Caco-2 (cell line): ENCODE measurements around the gene TTC9. TPM values are rescaled to one million over a fixed set of nuclear protein-coding genes. Genes with fewer than 3 reads are reported as not detected.

Experiments
- BruUV-seq: library from RNA; stranded (reverse); fragments of 400-500 nt; replicated peaks from 2 replicates; lab custom pipeline; 2021; lab: Mats Ljungman, UMichigan
- CTCF ChIA-PET: fragments of 300-600 bp; sonication (Branson Sonifier 250); formaldehyde crosslinking; loops from one replicate; lab custom pipeline; 2022; ENCODE audit warnings: antibody characterized with exemption; lab: Charles Lee
- POLR2A ChIA-PET: fragments of 300-600 bp; sonication (Branson Sonifier 250); formaldehyde crosslinking; loops from one replicate; lab custom pipeline; 2022; ENCODE audit warnings: antibody characterized with exemption; lab: Charles Lee
- DNase-seq, 2 experiments: peaks; one replicate each; pipeline versions ENCODE4 v3.0.0 to v3.0.0-alpha.2; 2020 to 2022
- H3K27me3 ChIP-seq: replicated peaks from 2 replicates; pipeline ENCODE4 v1.6.0; 2011; ENCODE audit warnings: low read length; ENCODE audit not compliant: control insufficient read depth, insufficient read depth
- H3K36me3 ChIP-seq: 2 replicates; pipeline ENCODE4 v1.5.1; 2011; ENCODE audit warnings: low read length; ENCODE audit not compliant: control insufficient read depth, insufficient read depth
- H3K4me1 ChIP-seq: fragments of 250-450 bp; sonication (Bioruptor Pico); 2 replicates; pipeline ENCODE4 v1.5.1; 2020; ENCODE audit warnings: mild to moderate bottlenecking
- H3K4me3 ChIP-seq: 2 replicates; pipeline ENCODE4 v1.5.1; 2011; ENCODE audit warnings: low read depth, mild to moderate bottlenecking, control low read depth, low read length
- H3K9me3 ChIP-seq: fragments of 250-450 bp; sonication (Bioruptor Pico); 2 replicates; pipeline ENCODE4 v1.5.1; 2020; ENCODE audit warnings: mild to moderate bottlenecking, moderate library complexity
- H3K27ac Mint-ChIP-seq: one replicate; pipeline ENCODE4 v1.8.0; 2022; ENCODE audit warnings: mixed read lengths; ENCODE audit not compliant: unreplicated experiment
- H3K27me3 Mint-ChIP-seq: one replicate; pipeline ENCODE4 v1.8.0; 2022; ENCODE audit warnings: mixed read lengths; ENCODE audit not compliant: insufficient read depth, unreplicated experiment
- H3K36me3 Mint-ChIP-seq: one replicate; pipeline ENCODE4 v1.8.0; 2022; ENCODE audit warnings: mild to moderate bottlenecking, mixed read lengths; ENCODE audit not compliant: insufficient read depth, unreplicated experiment
- H3K4me1 Mint-ChIP-seq: one replicate; pipeline ENCODE4 v1.8.0; 2022; ENCODE audit warnings: low read depth, mixed read lengths; ENCODE audit not compliant: unreplicated experiment
- H3K4me3 Mint-ChIP-seq: one replicate; pipeline ENCODE4 v1.8.0; 2022; ENCODE audit warnings: mild to moderate bottlenecking, moderate library complexity, mixed read lengths; ENCODE audit not compliant: unreplicated experiment
- H3K9me3 Mint-ChIP-seq: one replicate; pipeline ENCODE4 v1.8.0; 2022; ENCODE audit warnings: mixed read lengths; ENCODE audit not compliant: unreplicated experiment
- CTCF ChIP-seq, 2 experiments: fragments of 200-600 bp in 1 of 2; IDR thresholded peaks; 1 replicate in 1 of 2; 2 replicates in 1 of 2; pipeline versions ENCODE4 v1.5.1 to v1.8.0; 2011 to 2022; ENCODE audit warnings: antibody characterized with exemption in 1 of 2, control low read depth in 1 of 2, inconsistent platforms in 1 of 2, low read depth in 1 of 2, low read length in 1 of 2, mild to moderate bottlenecking in 1 of 2, moderate library complexity in 1 of 2; ENCODE audit not compliant: insufficient read depth in 1 of 2, severe bottlenecking in 1 of 2, unreplicated experiment in 1 of 2
- intact Hi-C: fragments of 100-400 bp; cut with micrococcal nuclease; formaldehyde crosslinking; loops from one replicate; pipeline ENCODE4 v1.10.0; 2022; ENCODE audit not compliant: unreplicated experiment
- total RNA-seq: library from RNA; stranded (reverse); gene quantifications from 2 replicates; pipeline ENCODE4 v1.2.3, GENCODE V29; 2022

The TTC9 gene
- total RNA-seq, 1 experiment from 2014 or later, result 4.6 TPM

- H3K4me1 Mint-ChIP-seq, result peaks cover 8% of the 10 kb centered on the region
- H3K27ac Mint-ChIP-seq, result no peak overlapping the region
- no peaks in the 10 kb centered on the region for H3K4me1 ChIP-seq
- peaks cover 27% of the 10 kb centered on the region for H3K36me3 Mint-ChIP-seq
- no peaks in the 10 kb centered on the region for H3K9me3 Mint-ChIP-seq
- no peaks in the 10 kb centered on the region for H3K27me3 Mint-ChIP-seq
- CTCF ChIA-PET, result no interaction called here
- peaks cover 1% of the 10 kb centered on the region for H3K36me3 ChIP-seq
- H3K9me3 ChIP-seq, result no peaks in the 10 kb centered on the region
- no peak overlapping the region for H3K4me3 ChIP-seq
- POLR2A ChIA-PET, result no interaction called here
- intact Hi-C loops, result no loop called here
- no TSS peak for BruUV-seq
- no peak for DNase-seq
- no peaks in the 10 kb centered on the region for H3K27me3 ChIP-seq
- no peak overlapping the region for H3K4me3 Mint-ChIP-seq
- TF ChIP-seq CTCF (IDR thresholded peaks at IDR 0.05; ENCODE audit: insufficient read depth in 1 of 2, low read depth in 1 of 2, low read length in 1 of 2, severe bottlenecking in 1 of 2, unreplicated experiment in 1 of 2), result no peak
These were observed 44.0 kb upstream of the TTC9 start for GRCh38 chr14:70597731-70598130.

GRCh38 chr14:70599345-70599744 is 42.4 kb upstream of the TTC9 start:
- Mint-ChIP-seq H3K36me3 (peaks cover 19% of the 10 kb centered on the region), H3K4me1 (peaks cover 8% of the 10 kb centered on the region), H3K27ac (no peak overlapping the region), H3K9me3 (no peaks in the 10 kb centered on the region), H3K27me3 (no peaks in the 10 kb centered on the region), H3K4me3 (peak overlapping the region; percentile 93)
- intact Hi-C loops, result no loop called here
- Histone ChIP-seq H3K4me3 (peak overlapping the region; percentile 98), H3K4me1 (no peaks in the 10 kb centered on the region), H3K27me3 (no peaks in the 10 kb centered on the region), H3K9me3 (no peaks in the 10 kb centered on the region), H3K36me3 (peaks cover 1% of the 10 kb centered on the region)
- POLR2A ChIA-PET, result interaction anchor here (0.6 kb wide), 1 partner anchor 215 kb away, joined by 3 read pairs; no protein-coding TSS in a partner anchor
- CTCF ChIA-PET, result no interaction called here
- no TSS peak for BruUV-seq
- no peak for DNase-seq
- TF ChIP-seq CTCF (IDR thresholded peaks at IDR 0.05; ENCODE audit: insufficient read depth in 1 of 2, low read depth in 1 of 2, low read length in 1 of 2, severe bottlenecking in 1 of 2, unreplicated experiment in 1 of 2), result no peak

GRCh38 chr14:70600382-70601157 is 41.1 kb upstream of the TTC9 start, which contains the start of gene MED6:
MED6 (minus strand) TSS chr14:70600655; CDS start chr14:70600637, 18 bp downstream.
- peak; percentile 89 to 93 for DNase-seq
- no TSS peak for BruUV-seq
- Histone ChIP-seq H3K27me3 (no peaks in the 10 kb centered on the region), H3K9me3 (no peaks in the 10 kb centered on the region), H3K4me3 (peak within 1 kb of the TSS; percentile 98), H3K4me1 (no peaks in the 10 kb centered on the region), H3K36me3 (peaks cover 1% of the 10 kb centered on the region; the same call in 1 of the 2 replicates)
- Mint-ChIP-seq H3K4me1 (peaks cover 8% of the 10 kb centered on the region), H3K27me3 (no peaks in the 10 kb centered on the region), H3K27ac (peak within 1 kb of the TSS; percentile 92), H3K36me3 (peaks cover 7% of the 10 kb centered on the region), H3K9me3 (no peaks in the 10 kb centered on the region), H3K4me3 (peak within 1 kb of the TSS; percentile 93)
- intact Hi-C loops, result loop anchor here (5.0 kb wide), 1 partner anchor 117 kb away; no protein-coding TSS in a partner anchor
- no peak for TF ChIP-seq CTCF (IDR thresholded peaks at IDR 0.05; ENCODE audit: insufficient read depth in 1 of 2, low read depth in 1 of 2, low read length in 1 of 2, severe bottlenecking in 1 of 2, unreplicated experiment in 1 of 2)
- CTCF ChIA-PET, result no interaction called here
- POLR2A ChIA-PET, result interaction anchor here (0.7 kb wide), 2 partner anchors 64 to 346 kb away, joined by 3 to 8 read pairs; no protein-coding TSS in a partner anchor
